HepG2 (cell line): Measurements from ENCODE around the gene SULT1C4.

Experiments
- GLI4 ChIP-seq: sonication (generic); formaldehyde crosslinking; IDR thresholded peaks from 2 replicates; pipeline ENCODE4 v1.5.1; 2020; ENCODE audit warnings: missing genetic modification reagents, mild to moderate bottlenecking, moderate library complexity, borderline replicate concordance
- NKX3-1 ChIP-seq: sonication (generic); formaldehyde crosslinking; IDR thresholded peaks from 2 replicates; pipeline ENCODE4 v1.5.0; 2020; ENCODE audit warnings: missing genetic modification reagents
- POLR2A ChIP-seq, 2 experiments: IDR thresholded peaks; 2 replicates each; pipeline ENCODE4 v1.6.1; 2011; ENCODE audit warnings: low read depth in 2 of 2, low read length in 2 of 2, mild to moderate bottlenecking in 1 of 2, moderate library complexity in 1 of 2; ENCODE audit not compliant: insufficient read depth in 1 of 2
- SRF ChIP-seq: IDR thresholded peaks from 2 replicates; pipeline ENCODE4 v1.6.1; 2011; ENCODE audit warnings: mild to moderate bottlenecking, low read depth, low read length, moderate library complexity
- ZC3H4 ChIP-seq: sonication (generic); formaldehyde crosslinking; IDR thresholded peaks from 2 replicates; pipeline ENCODE4 v1.4.0; 2020; ENCODE audit warnings: missing genetic modification reagents, borderline replicate concordance
- ZNF232 ChIP-seq: sonication (generic); formaldehyde crosslinking; IDR thresholded peaks from 2 replicates; pipeline ENCODE4 v1.4.0; 2020; ENCODE audit warnings: missing genetic modification reagents, borderline replicate concordance
- ZNF780A ChIP-seq: sonication (generic); formaldehyde crosslinking; IDR thresholded peaks from 2 replicates; pipeline ENCODE4 v1.8.0; 2022; ENCODE audit warnings: mild to moderate bottlenecking, missing genetic modification reagents, moderate library complexity
- TF ChIP-seq, protein P1 (sequence below): sonication (generic); formaldehyde crosslinking; IDR thresholded peaks from 2 replicates; pipeline ENCODE4 v1.5.0; 2020; ENCODE audit warnings: mild to moderate bottlenecking, missing genetic modification reagents, moderate library complexity
- TF ChIP-seq, protein P2 (sequence below): sonication (generic); formaldehyde crosslinking; IDR thresholded peaks from 2 replicates; pipeline ENCODE4 v1.4.0; 2020; ENCODE audit warnings: missing genetic modification reagents

DNA sequence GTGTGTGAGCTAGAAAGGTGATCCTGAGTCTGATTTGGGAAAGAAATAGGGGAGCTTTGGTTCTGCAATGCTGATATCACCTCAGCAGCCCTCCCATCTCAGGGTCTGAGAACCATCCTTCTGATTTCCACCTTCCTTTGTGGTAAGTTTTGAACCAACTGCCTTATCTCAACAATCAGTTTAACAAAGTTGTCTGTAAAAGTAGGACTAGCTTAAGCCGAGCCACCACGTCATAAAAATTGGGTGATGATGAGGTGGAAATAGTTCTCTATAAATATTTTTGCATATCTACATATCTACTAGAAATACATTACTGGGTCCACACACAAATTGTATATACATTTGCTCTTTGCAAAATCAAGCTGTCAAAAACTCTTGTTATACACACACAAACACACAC is 1.1 kb downstream of the SULT1C4 start:
- no peak for TF ChIP-seq POLR2A (IDR thresholded peaks at IDR 0.05; ENCODE audit: insufficient read depth in 1 of 2, low read depth in 2 of 2, low read length in 2 of 2)
- no peak for TF ChIP-seq ZC3H4
- no peak for TF ChIP-seq ZNF232
- TF ChIP-seq NKX3-1 (CRISPR knock-in tag): no peak
- TF ChIP-seq, protein P1, sequence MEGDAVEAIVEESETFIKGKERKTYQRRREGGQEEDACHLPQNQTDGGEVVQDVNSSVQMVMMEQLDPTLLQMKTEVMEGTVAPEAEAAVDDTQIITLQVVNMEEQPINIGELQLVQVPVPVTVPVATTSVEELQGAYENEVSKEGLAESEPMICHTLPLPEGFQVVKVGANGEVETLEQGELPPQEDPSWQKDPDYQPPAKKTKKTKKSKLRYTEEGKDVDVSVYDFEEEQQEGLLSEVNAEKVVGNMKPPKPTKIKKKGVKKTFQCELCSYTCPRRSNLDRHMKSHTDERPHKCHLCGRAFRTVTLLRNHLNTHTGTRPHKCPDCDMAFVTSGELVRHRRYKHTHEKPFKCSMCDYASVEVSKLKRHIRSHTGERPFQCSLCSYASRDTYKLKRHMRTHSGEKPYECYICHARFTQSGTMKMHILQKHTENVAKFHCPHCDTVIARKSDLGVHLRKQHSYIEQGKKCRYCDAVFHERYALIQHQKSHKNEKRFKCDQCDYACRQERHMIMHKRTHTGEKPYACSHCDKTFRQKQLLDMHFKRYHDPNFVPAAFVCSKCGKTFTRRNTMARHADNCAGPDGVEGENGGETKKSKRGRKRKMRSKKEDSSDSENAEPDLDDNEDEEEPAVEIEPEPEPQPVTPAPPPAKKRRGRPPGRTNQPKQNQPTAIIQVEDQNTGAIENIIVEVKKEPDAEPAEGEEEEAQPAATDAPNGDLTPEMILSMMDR (CRISPR knock-in tag): no peak
- TF ChIP-seq GLI4: no peak
- TF ChIP-seq ZNF780A (CRISPR knock-in tag): no peak
- TF ChIP-seq SRF: no peak
- TF ChIP-seq, protein P2, sequence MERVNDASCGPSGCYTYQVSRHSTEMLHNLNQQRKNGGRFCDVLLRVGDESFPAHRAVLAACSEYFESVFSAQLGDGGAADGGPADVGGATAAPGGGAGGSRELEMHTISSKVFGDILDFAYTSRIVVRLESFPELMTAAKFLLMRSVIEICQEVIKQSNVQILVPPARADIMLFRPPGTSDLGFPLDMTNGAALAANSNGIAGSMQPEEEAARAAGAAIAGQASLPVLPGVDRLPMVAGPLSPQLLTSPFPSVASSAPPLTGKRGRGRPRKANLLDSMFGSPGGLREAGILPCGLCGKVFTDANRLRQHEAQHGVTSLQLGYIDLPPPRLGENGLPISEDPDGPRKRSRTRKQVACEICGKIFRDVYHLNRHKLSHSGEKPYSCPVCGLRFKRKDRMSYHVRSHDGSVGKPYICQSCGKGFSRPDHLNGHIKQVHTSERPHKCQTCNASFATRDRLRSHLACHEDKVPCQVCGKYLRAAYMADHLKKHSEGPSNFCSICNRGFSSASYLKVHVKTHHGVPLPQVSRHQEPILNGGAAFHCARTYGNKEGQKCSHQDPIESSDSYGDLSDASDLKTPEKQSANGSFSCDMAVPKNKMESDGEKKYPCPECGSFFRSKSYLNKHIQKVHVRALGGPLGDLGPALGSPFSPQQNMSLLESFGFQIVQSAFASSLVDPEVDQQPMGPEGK (CRISPR knock-in tag): no peak
